OCI-LY7 (cell line): ENCODE measurements around the gene RRAS. TPM values are rescaled to one million over a fixed set of nuclear protein-coding genes. Genes with fewer than 3 reads are reported as not detected.

ENCODE experiments used
- BruUV-seq: library from RNA; stranded (reverse); fragments of 400-500 nt; replicated peaks from 2 replicates; lab custom pipeline; 2021; lab: Mats Ljungman, UMichigan
- CTCF ChIA-PET: fragments of 300-600 bp; sonication (Branson Sonifier 250); formaldehyde crosslinking; loops from one replicate; lab custom pipeline; 2022; ENCODE audit warnings: antibody characterized with exemption; ENCODE audit not compliant: unreplicated experiment; lab: Charles Lee
- POLR2A ChIA-PET: fragments of 300-600 bp; sonication (Branson Sonifier 250); formaldehyde crosslinking; loops from one replicate; lab custom pipeline; 2022; ENCODE audit warnings: antibody characterized with exemption; lab: Charles Lee
- DNase-seq: peaks from one replicate; pipeline ENCODE4 v3.0.0-alpha.2; 2015; ENCODE audit warnings: low spot score
- H2AFZ ChIP-seq: fragments of 200-600 bp; sonication (generic), shearing (Covaris generic); 2 replicates; pipeline ENCODE4 v1.6.1; 2014; ENCODE audit warnings: mild to moderate bottlenecking, antibody characterized with exemption, low read length, moderate library complexity
- H3K27ac ChIP-seq: fragments of 200-600 bp; sonication (generic); 2 replicates; pipeline ENCODE4 v1.5.1; 2014; ENCODE audit warnings: mixed run types, low read depth, mild to moderate bottlenecking, moderate library complexity, low read length, inconsistent platforms; ENCODE audit not compliant: poor library complexity, severe bottlenecking
- H3K36me3 ChIP-seq: fragments of 200-600 bp; sonication (generic); 2 replicates; pipeline ENCODE4 v1.6.1; 2014; ENCODE audit warnings: mild to moderate bottlenecking, antibody characterized with exemption, low read length, moderate library complexity, mixed read lengths; ENCODE audit not compliant: insufficient read depth
- H3K4me1 ChIP-seq: fragments of 200-600 bp; sonication (generic); 2 replicates; pipeline ENCODE4 v1.5.1; 2014; ENCODE audit warnings: mild to moderate bottlenecking, low read length; ENCODE audit not compliant: insufficient read depth, poor library complexity, severe bottlenecking
- H3K4me2 ChIP-seq: fragments of 200-600 bp; sonication (generic); 2 replicates; pipeline ENCODE4 v1.6.1; 2014; ENCODE audit warnings: mild to moderate bottlenecking, low read length
- H3K4me3 ChIP-seq: fragments of 200-600 bp; sonication (generic); 2 replicates; pipeline ENCODE4 v1.5.1; 2014; ENCODE audit warnings: mild to moderate bottlenecking, low read depth, low read length; ENCODE audit not compliant: poor library complexity, severe bottlenecking
- H3K79me2 ChIP-seq: fragments of 200-600 bp; sonication (generic); 2 replicates; pipeline ENCODE4 v1.6.1; 2016; ENCODE audit warnings: low read depth, mild to moderate bottlenecking, low read length, moderate library complexity, mixed read lengths; ENCODE audit not compliant: insufficient read depth
- H3K9me2 ChIP-seq: fragments of 200-600 bp; sonication (generic); 2 replicates; pipeline ENCODE4 v1.6.1; 2016; ENCODE audit warnings: mild to moderate bottlenecking, low read length, mixed read lengths; ENCODE audit not compliant: insufficient read depth
- H3K9me3 ChIP-seq: fragments of 200-600 bp; sonication (generic); 2 replicates; pipeline ENCODE4 v1.6.1; 2014; ENCODE audit warnings: mild to moderate bottlenecking, mixed run types, low read length, mixed read lengths
- H4K20me1 ChIP-seq: fragments of 200-600 bp; sonication (generic); 2 replicates; pipeline ENCODE4 v1.6.1; 2014; ENCODE audit warnings: mild to moderate bottlenecking, antibody characterized with exemption, low read length, moderate library complexity, mixed read lengths; ENCODE audit not compliant: insufficient read depth
- EZH2phosphoT487 ChIP-seq: fragments of 200-600 bp; sonication (generic); IDR thresholded peaks from 2 replicates; pipeline ENCODE4 v1.6.1; 2018; ENCODE audit warnings: low read depth, borderline replicate concordance, mild to moderate bottlenecking, mixed run types, antibody characterized with exemption, low read length, moderate library complexity, mixed read lengths
- intact Hi-C: fragments of 100-400 bp; cut with micrococcal nuclease; formaldehyde crosslinking; loops from one replicate; pipeline ENCODE4 v1.10.0; 2022; ENCODE audit not compliant: unreplicated experiment
- total RNA-seq, 2 experiments: library from RNA; depleted of rRNA in 1 of 2; stranded (reverse); fragments of >200 nt in 1 of 2; shearing (Covaris generic) in 1 of 2; gene quantifications; 2 replicates each; pipeline ENCODE4 v1.2.3, GENCODE V29; 2014 to 2022
- TF ChIP-seq, protein P1 (sequence below): fragments of 200-600 bp; sonication (generic); conservative IDR thresholded peaks from 2 replicates; pipeline ENCODE4 v1.5.1; 2014; ENCODE audit warnings: mild to moderate bottlenecking, antibody characterized with exemption, low read length, moderate library complexity, mixed read lengths

RRAS gene
- total RNA-seq, 2 experiments from 2014 or later: 4.7 to 5.5 TPM

GRCh38 chr19:49672131-49672919 lies 32.4 kb upstream of the RRAS start:
- no peaks in the 10 kb centered on the region for H3K9me3 ChIP-seq
- H4K20me1 ChIP-seq: no peaks in the 10 kb centered on the region
- peaks cover 18% of the 10 kb centered on the region for H3K36me3 ChIP-seq
- peaks cover 45% of the 10 kb centered on the region for H3K4me1 ChIP-seq
- ChIA-PET CTCF (interaction anchor here (0.7 kb wide), 1 partner anchor 30 kb away, joined by 3 read pairs; the partner anchor contains the start of gene SCAF1), POLR2A (no interaction called here)
- intact Hi-C loops: loop anchor here (5.0 to 10.0 kb wide), 2 partner anchors 545 to 672 kb away; no protein-coding TSS in a partner anchor
- peak; percentile 85 for DNase-seq
- H3K4me3 ChIP-seq: peak overlapping the region; percentile 34
- no peaks in the 10 kb centered on the region for H3K9me2 ChIP-seq
- TF ChIP-seq EZH2phosphoT487: no peak
- TF ChIP-seq, protein P1, sequence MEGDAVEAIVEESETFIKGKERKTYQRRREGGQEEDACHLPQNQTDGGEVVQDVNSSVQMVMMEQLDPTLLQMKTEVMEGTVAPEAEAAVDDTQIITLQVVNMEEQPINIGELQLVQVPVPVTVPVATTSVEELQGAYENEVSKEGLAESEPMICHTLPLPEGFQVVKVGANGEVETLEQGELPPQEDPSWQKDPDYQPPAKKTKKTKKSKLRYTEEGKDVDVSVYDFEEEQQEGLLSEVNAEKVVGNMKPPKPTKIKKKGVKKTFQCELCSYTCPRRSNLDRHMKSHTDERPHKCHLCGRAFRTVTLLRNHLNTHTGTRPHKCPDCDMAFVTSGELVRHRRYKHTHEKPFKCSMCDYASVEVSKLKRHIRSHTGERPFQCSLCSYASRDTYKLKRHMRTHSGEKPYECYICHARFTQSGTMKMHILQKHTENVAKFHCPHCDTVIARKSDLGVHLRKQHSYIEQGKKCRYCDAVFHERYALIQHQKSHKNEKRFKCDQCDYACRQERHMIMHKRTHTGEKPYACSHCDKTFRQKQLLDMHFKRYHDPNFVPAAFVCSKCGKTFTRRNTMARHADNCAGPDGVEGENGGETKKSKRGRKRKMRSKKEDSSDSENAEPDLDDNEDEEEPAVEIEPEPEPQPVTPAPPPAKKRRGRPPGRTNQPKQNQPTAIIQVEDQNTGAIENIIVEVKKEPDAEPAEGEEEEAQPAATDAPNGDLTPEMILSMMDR: peak; percentile 98
- no peak overlapping the region for H2AFZ ChIP-seq
- no TSS peak for BruUV-seq
- H3K79me2 ChIP-seq: peaks cover 4% of the 10 kb centered on the region; the same call in 1 of the 2 replicates
- H3K4me2 ChIP-seq: peak overlapping the region; percentile 68
- H3K27ac ChIP-seq: peak overlapping the region; percentile 84

DNA sequence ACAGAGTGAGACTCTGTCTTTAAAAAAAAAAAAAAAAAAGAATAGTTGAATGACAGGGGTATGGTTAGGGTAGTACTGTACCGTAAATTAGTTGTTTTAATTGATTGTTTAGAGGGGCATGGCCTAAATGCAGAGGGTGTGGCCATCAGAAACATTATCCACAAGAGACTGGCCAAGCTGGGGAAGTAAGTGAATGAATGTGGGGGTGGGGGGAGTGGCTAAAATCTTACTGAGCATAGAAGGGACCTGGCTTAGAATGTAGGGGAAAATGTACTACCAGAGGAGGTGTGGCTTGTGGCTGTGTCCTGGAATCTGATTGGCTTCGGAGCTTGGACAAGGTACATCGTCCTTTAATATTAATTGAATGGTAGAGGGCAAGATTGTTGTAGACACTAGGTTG lies 29.6 kb upstream of the RRAS start:
- TF ChIP-seq, protein P1: no peak
- no peak for TF ChIP-seq EZH2phosphoT487
- intact Hi-C loops: no loop called here
- ChIA-PET POLR2A (no interaction called here), CTCF (no interaction called here)
- no peaks in the 10 kb centered on the region for H3K9me3 ChIP-seq
- peaks cover 18% of the 10 kb centered on the region for H3K36me3 ChIP-seq
- H3K79me2 ChIP-seq: peaks cover 23% of the 10 kb centered on the region
- H3K4me1 ChIP-seq: peaks cover 45% of the 10 kb centered on the region
- H3K4me2 ChIP-seq: no peak overlapping the region
- no peak overlapping the region for H2AFZ ChIP-seq
- no TSS peak for BruUV-seq
- H4K20me1 ChIP-seq: no peaks in the 10 kb centered on the region
- no peak overlapping the region for H3K27ac ChIP-seq
- DNase-seq: no peak
- no peaks in the 10 kb centered on the region for H3K9me2 ChIP-seq
- no peak overlapping the region for H3K4me3 ChIP-seq

DNA sequence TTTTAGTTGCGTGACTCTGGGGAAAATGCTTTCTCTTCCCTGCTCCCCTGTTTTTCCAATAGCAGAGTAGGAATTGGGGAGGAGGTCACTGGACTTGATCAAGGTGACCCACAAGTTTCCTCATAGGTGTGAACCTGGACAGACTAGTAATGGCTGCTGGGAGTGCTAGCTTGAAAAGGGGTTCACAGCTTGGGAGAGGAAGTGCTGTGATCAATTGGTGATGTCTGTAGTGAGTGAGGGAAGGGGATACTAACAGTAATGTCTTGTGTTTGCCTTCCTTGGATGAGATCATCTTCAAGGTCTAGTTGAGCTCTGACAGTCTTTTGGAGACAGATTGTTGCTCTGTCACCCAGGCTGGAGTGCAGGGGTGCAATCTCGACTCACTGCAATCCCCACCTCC lies 27.5 kb upstream of the RRAS start:
- H3K4me1 ChIP-seq: peaks cover 29% of the 10 kb centered on the region
- H3K9me2 ChIP-seq: no peaks in the 10 kb centered on the region
- no peaks in the 10 kb centered on the region for H3K9me3 ChIP-seq
- H3K79me2 ChIP-seq: peaks cover 34% of the 10 kb centered on the region
- CTCF ChIA-PET: no interaction called here
- POLR2A ChIA-PET: interaction anchor here (0.6 kb wide), 1 partner anchor 140 kb away, joined by 3 read pairs; the partner anchor contains the start of gene RCN3
- H3K27ac ChIP-seq: no peak overlapping the region
- H3K36me3 ChIP-seq: peaks cover 28% of the 10 kb centered on the region
- no peak for DNase-seq
- H2AFZ ChIP-seq: no peak overlapping the region
- H3K4me3 ChIP-seq: peak overlapping the region; percentile 90
- intact Hi-C loops: no loop called here
- no TSS peak for BruUV-seq
- peak overlapping the region; percentile 98 for H3K4me2 ChIP-seq
- TF ChIP-seq EZH2phosphoT487: no peak
- TF ChIP-seq, protein P1: no peak
- no peaks in the 10 kb centered on the region for H4K20me1 ChIP-seq
